Neural progenitor cell (in vitro differentiated cells): ENCODE measurements around the gene TIPARP.

Experiments
- CTCF ChIP-seq: fragments of 200-600 bp; sonication (generic); IDR thresholded peaks from 2 replicates; pipeline ENCODE4 v1.5.1; 2017; ENCODE audit warnings: antibody characterized with exemption, mild to moderate bottlenecking
- EZH2 ChIP-seq: fragments of 200-600 bp; sonication (generic); IDR thresholded peaks from 2 replicates; pipeline ENCODE4 v1.6.1; 2017; ENCODE audit warnings: antibody characterized with exemption, mild to moderate bottlenecking, moderate library complexity
- EZH2phosphoT487 ChIP-seq: fragments of 200-600 bp; sonication (generic); IDR thresholded peaks from 2 replicates; pipeline ENCODE4 v1.6.1; 2017; ENCODE audit warnings: antibody characterized with exemption

GRCh38 chr3:156638271-156638670 is 36.1 kb upstream of the TIPARP start:
- TF ChIP-seq CTCF, result no peak
- TF ChIP-seq EZH2, result no peak
- TF ChIP-seq EZH2phosphoT487, result no peak
